HEK293T (cell line): ENCODE data around the gene TBC1D5.

Experiments
- CTCF ChIA-PET: fragments of 350-600 bp; formaldehyde crosslinking; extraction: SDS; loops from one replicate; lab custom pipeline; 2021; ENCODE audit warnings: antibody characterized with exemption, inconsistent platforms; lab: Yijun Ruan, JAX
- POLR2A ChIA-PET: fragments of 350-600 bp; formaldehyde crosslinking; extraction: SDS; loops from one replicate; lab custom pipeline; 2020; ENCODE audit warnings: antibody characterized with exemption, inconsistent platforms; lab: Yijun Ruan, JAX
- DNase-seq: peaks from one replicate; pipeline ENCODE4 v3.0.0; 2012; ENCODE audit warnings: mixed read lengths; ENCODE audit errors: extremely low spot score
- ARNT ChIP-seq: fragments of 450-650 bp; IDR thresholded peaks from 2 replicates; pipeline ENCODE4 v1.6.1; 2017; ENCODE audit warnings: mild to moderate bottlenecking
- BHLHE40 ChIP-seq: fragments of 450-650 bp; IDR thresholded peaks from 2 replicates; pipeline ENCODE4 v1.6.1; 2016; ENCODE audit warnings: mild to moderate bottlenecking, moderate library complexity, borderline replicate concordance
- CTBP1 ChIP-seq: fragments of 450-650 bp; IDR thresholded peaks from 2 replicates; pipeline ENCODE4 v1.6.1; 2016; ENCODE audit warnings: borderline replicate concordance
- ELF4 ChIP-seq: fragments of 450-650 bp; IDR thresholded peaks from 2 replicates; pipeline ENCODE4 v1.6.1; 2017; ENCODE audit warnings: antibody characterized with exemption
- FOXA1 ChIP-seq: fragments of 450-650 bp; IDR thresholded peaks from 2 replicates; pipeline ENCODE4 v1.6.1; 2016; ENCODE audit warnings: mild to moderate bottlenecking
- FOXK2 ChIP-seq: fragments of 450-650 bp; IDR thresholded peaks from 2 replicates; pipeline ENCODE4 v1.6.1; 2016; ENCODE audit warnings: mild to moderate bottlenecking
- FOXM1 ChIP-seq: fragments of 450-650 bp; IDR thresholded peaks from 2 replicates; pipeline ENCODE4 v1.6.1; 2017; ENCODE audit warnings: mild to moderate bottlenecking, borderline replicate concordance
- HDGF ChIP-seq: fragments of 450-650 bp; IDR thresholded peaks from 2 replicates; pipeline ENCODE4 v1.6.1; 2017; ENCODE audit warnings: antibody characterized with exemption, borderline replicate concordance
- L3MBTL2 ChIP-seq: fragments of 450-650 bp; conservative IDR thresholded peaks from 2 replicates; pipeline ENCODE4 v1.6.1; 2016; ENCODE audit warnings: mild to moderate bottlenecking
- LEF1 ChIP-seq: fragments of 450-650 bp; IDR thresholded peaks from 2 replicates; pipeline ENCODE4 v1.6.1; 2017; ENCODE audit warnings: mild to moderate bottlenecking, borderline replicate concordance
- NFRKB ChIP-seq: fragments of 450-650 bp; IDR thresholded peaks from 2 replicates; pipeline ENCODE4 v1.6.1; 2016; ENCODE audit warnings: mild to moderate bottlenecking, moderate library complexity
- PKNOX1 ChIP-seq: fragments of 450-650 bp; IDR thresholded peaks from 2 replicates; pipeline ENCODE4 v1.6.1; 2016
- SP1 ChIP-seq: fragments of 450-650 bp; IDR thresholded peaks from 2 replicates; pipeline ENCODE4 v1.6.1; 2017
- SUZ12 ChIP-seq: fragments of 450-650 bp; IDR thresholded peaks from 2 replicates; pipeline ENCODE4 v1.6.1; 2016; ENCODE audit warnings: mild to moderate bottlenecking
- TARDBP ChIP-seq: fragments of 450-650 bp; IDR thresholded peaks from 2 replicates; pipeline ENCODE4 v1.6.1; 2016
- ZNF384 ChIP-seq: fragments of 450-650 bp; IDR thresholded peaks from 2 replicates; pipeline ENCODE4 v1.6.1; 2016

TBC1D5 gene

GRCh38 chr3:17607905-17608304 is 134.5 kb downstream of the TBC1D5 start:
- ChIA-PET CTCF (no interaction called here), POLR2A (no interaction called here)
- TF ChIP-seq ZNF384 (no peak), SUZ12 (no peak), ELF4 (no peak), FOXA1 (no peak), ARNT (no peak), FOXK2 (no peak), CTBP1 (no peak), FOXM1 (no peak), NFRKB (no peak), HDGF (no peak), L3MBTL2 (no peak), LEF1 (no peak), BHLHE40 (no peak), SP1 (no peak), TARDBP (no peak), PKNOX1 (no peak)
- DNase-seq = no peak

- TF ChIP-seq TARDBP (no peak), CTBP1 (no peak), ELF4 (no peak), FOXM1 (no peak), ZNF384 (no peak), BHLHE40 (no peak), ARNT (no peak), NFRKB (no peak), FOXA1 (no peak), FOXK2 (no peak), L3MBTL2 (no peak), HDGF (no peak)
- no peak for DNase-seq
- ChIA-PET CTCF (no interaction called here), POLR2A (no interaction called here)
These were observed 136.5 kb downstream of the TBC1D5 start for GRCh38 chr3:17605934-17606333.

- DNase-seq = no peak
- POLR2A ChIA-PET = no interaction called here
- CTCF ChIA-PET = no interaction called here
- TF ChIP-seq HDGF (no peak), SUZ12 (no peak), NFRKB (no peak), FOXM1 (no peak), CTBP1 (no peak), SP1 (no peak), L3MBTL2 (no peak), FOXA1 (no peak), ARNT (no peak), PKNOX1 (no peak), ZNF384 (no peak), LEF1 (no peak), TARDBP (no peak), FOXK2 (no peak), ELF4 (no peak), BHLHE40 (no peak)
These were observed 137.4 kb downstream of the TBC1D5 start for GRCh38 chr3:17605032-17605431.

GRCh38 chr3:17602126-17602525 is 140.3 kb downstream of the TBC1D5 start:
- DNase-seq = no peak
- TF ChIP-seq SUZ12 (no peak), CTBP1 (no peak), ZNF384 (no peak), TARDBP (no peak), ELF4 (no peak), FOXM1 (no peak), SP1 (no peak), FOXA1 (no peak), LEF1 (no peak), NFRKB (no peak), HDGF (no peak), FOXK2 (no peak), ARNT (no peak), BHLHE40 (no peak), L3MBTL2 (no peak), PKNOX1 (no peak)
- ChIA-PET POLR2A (no interaction called here), CTCF (no interaction called here)

- TF ChIP-seq PKNOX1 (no peak), ELF4 (no peak), LEF1 (no peak)
- DNase-seq = no peak
- POLR2A ChIA-PET = no interaction called here
- CTCF ChIA-PET = no interaction called here
These were observed 149.5 kb downstream of the TBC1D5 start for GRCh38 chr3:17592956-17593355.

- no peak for DNase-seq
- CTCF ChIA-PET = no interaction called here
- TF ChIP-seq ELF4 (no peak), LEF1 (no peak), FOXM1 (no peak), NFRKB (no peak), ZNF384 (no peak), BHLHE40 (no peak), PKNOX1 (no peak)
- POLR2A ChIA-PET = no interaction called here
These were observed 152.0 kb downstream of the TBC1D5 start for GRCh38 chr3:17590465-17590864.
